Ramos (cell line): ENCODE results near the gene KLHL1.

ENCODE experiments used
- in situ Hi-C: fragments of 300-500 bp; cut with MboI; formaldehyde crosslinking; loops from one replicate; pipeline ENCODE4 v1.14.3; 2022; ENCODE audit warnings: low sequenced_read_pairs; ENCODE audit not compliant: unreplicated experiment

KLHL1 gene

GRCh38 chr13:70023516-70023915 lies 84.7 kb downstream of the KLHL1 start:
- in situ Hi-C loops, result no loop called here

- in situ Hi-C loops, result no loop called here
These were observed 85.6 kb downstream of the KLHL1 start for GRCh38 chr13:70022646-70023045.

GRCh38 chr13:70016116-70016515 lies 92.1 kb downstream of the KLHL1 start:
- in situ Hi-C loops, result no loop called here

GRCh38 chr13:70014337-70014736 lies 93.9 kb downstream of the KLHL1 start:
- in situ Hi-C loops, result no loop called here

DNA sequence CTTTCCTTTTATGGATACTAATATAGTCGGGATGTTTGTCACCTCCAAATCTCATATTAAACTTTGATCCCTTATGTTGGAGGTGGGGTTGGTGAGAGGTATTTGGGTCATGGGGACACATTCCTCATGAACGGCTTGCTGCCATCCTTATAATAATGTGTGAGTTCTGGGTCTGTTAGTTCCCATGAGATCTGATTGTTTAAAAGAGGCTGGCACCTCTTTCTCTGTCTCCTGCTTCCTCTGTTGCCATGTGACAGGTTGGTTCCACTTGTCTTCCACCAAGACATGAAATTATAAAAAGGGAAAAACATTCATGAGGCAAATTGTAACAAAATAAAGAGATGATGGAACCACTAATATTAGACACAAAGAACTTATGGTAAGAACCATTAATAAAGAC lies 108.4 kb downstream of the KLHL1 start:
- in situ Hi-C loops, result no loop called here

DNA sequence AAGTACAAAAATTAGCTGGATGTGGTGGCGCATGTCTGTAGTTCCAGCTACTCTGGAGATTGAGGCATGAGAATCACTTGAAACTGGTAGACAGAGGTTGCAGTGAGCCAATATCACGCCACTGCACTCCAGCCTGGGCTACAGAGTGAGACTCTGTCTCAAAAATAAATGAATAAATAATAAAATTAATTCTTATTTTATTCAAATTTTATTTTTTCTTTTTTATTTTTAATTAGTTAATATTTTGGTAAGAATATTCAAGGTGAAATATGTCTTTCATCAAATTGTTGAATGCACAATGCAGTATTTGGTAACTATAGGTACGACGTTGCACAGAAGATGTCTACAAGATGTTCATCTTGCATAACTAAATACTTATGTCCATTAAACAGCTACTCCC lies 111.2 kb downstream of the KLHL1 start:
- in situ Hi-C loops, result no loop called here

DNA sequence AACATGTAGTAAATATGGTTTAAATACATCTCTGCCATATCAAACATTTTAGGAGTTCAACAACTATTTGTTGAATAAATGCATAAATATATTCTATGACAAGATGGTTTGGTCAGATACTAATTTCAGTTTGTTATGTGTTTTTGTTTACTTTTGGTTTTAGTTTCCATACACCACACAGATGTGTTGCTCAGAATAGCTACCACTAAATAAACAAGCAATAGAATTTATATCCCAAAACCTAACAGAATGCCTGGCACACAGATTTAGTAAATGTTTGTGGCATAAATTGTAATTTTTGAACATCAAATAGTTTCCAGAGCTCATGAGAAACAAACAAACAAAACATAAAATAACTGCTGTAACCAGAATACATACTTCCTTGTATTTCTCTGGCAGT lies 127.5 kb downstream of the KLHL1 start:
- in situ Hi-C loops, result no loop called here

- in situ Hi-C loops, result no loop called here
These were observed 132.8 kb downstream of the KLHL1 start for GRCh38 chr13:69975496-69975895.

- in situ Hi-C loops, result no loop called here
These were observed 137.7 kb downstream of the KLHL1 start for GRCh38 chr13:69970520-69970919.

- in situ Hi-C loops, result no loop called here
These were observed 149.2 kb downstream of the KLHL1 start for GRCh38 chr13:69959046-69959445.

DNA sequence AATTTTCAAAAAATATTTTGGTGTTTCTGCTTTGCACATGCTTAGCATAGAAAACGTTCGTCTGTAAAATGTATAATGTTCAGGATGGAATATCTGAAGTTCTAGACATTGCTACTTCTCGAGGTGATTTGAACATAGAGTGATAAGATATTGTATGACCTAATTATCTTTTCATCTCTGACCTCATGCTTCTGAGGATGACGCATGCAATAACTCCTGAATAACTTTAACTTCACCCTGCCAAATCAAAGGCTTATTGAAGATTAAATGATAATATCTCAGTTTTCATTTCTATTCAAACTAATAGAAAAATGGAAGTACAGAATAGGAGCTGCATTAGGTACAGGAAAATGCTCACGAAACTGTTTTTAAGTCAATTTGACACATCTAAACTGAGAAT lies 151.4 kb downstream of the KLHL1 start:
- in situ Hi-C loops, result no loop called here

DNA sequence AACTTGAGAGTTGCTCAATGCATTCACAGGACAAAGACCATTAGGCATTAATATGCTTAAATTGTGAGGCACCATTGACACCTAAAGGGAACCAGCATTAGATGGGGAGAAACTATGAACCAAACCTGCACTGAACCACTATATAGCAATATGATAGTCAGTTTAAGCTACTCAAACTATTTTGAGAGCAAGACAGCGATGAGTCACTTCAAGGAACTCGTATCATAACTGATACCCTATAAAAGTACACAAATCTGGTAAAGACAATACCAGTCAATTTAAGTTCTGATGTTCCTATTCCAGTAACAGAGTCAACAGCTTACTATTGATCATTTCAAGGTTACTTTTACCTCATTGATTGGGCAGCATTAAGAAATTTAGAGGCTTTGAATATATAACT lies 151.9 kb downstream of the KLHL1 start:
- in situ Hi-C loops, result no loop called here

GRCh38 chr13:69955271-69955670 lies 153.0 kb downstream of the KLHL1 start:
- in situ Hi-C loops, result no loop called here

DNA sequence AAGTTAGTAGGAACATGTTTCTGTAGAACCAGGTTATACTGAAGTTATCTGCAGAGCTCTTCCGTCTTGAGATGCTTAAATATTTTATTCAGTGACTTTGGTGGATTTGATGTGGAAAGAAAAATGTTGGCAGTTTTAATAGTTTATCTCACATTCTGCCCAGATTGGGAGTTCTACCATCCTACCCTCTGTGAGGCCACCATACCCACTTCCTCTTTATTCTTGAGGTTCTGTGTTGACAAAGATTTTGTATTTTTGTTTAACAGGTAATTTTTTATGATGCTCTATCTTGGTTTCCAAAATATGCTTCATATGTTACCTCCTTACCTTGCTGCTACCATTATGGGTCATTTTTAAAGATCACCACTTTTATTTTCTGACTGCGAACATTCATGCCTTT lies 156.8 kb downstream of the KLHL1 start:
- in situ Hi-C loops, result no loop called here

DNA sequence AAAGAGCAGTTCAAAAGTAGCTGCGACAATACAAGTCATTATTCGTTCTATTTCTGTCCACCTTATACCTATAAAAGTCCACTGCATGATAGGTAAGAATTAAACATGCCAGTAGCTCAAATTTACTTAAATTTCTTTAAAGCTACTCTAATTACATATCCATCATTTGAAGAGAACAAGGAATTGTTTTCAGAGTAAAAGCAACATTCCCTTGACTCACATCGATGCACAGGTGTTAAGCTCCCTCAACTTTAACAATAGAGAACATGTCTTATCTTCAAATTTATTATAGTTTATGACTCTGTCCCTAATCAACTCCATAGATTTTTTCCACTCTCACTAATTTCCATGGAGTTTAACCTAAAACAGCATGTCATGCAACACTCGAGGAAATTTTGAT lies 158.1 kb downstream of the KLHL1 start:
- in situ Hi-C loops, result no loop called here

GRCh38 chr13:69948016-69948415 lies 160.2 kb downstream of the KLHL1 start:
- in situ Hi-C loops, result no loop called here

- in situ Hi-C loops, result no loop called here
These were observed 160.7 kb downstream of the KLHL1 start for GRCh38 chr13:69947582-69947981.

DNA sequence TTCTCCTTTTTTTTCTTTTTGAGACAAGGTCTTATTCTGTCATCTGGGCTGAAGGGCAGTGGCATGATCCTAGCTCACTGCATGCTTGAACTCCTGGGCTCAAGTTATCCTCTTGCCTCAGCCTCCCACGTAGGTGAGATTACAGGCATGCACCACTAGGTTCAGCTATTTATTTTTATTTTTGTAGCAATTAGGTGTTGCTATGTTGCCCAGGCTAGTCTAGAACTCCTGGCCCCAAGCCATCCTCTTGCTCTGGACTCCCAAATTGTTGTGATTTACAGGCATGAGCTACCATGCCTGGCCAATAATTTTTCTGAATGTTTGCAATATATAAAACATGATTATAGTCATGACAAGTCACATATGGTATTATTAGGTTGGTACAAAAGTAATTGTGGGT lies 161.7 kb downstream of the KLHL1 start:
- in situ Hi-C loops, result no loop called here

DNA sequence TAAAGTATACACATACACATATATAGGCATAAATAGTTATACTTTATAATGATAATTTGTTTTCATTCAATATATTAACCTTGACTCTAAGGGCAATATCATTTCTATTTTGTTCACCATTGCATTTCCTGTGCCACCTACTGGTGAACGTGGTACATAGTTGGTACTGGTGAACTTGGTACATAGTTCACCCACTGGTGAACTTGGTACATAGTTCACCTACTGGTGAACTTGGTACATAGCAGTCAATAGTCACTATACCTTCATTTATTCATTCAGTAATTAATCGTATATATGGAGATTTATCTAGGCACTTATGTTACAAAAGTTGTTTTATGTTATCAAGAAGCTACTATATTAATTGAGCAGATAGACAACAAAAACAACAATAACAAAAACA lies 173.2 kb downstream of the KLHL1 start:
- in situ Hi-C loops, result no loop called here

DNA sequence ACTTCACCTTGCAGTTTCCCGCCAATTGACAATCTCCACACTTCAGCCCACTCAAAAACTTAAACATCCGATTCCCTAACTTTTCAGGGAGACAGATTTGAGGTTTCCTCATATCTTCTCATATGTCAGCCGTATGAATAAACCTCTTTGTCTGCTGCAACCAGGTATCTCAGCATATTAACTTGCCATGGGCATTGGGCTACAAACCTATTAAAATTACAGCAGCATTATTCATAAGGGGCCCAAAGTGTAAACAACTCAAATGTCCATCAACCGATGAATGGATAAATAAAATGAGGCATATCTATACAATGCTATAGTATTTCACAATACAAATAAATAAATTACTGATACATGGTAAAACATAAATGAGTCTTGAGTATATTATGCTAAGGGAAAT lies 180.0 kb downstream of the KLHL1 start:
- in situ Hi-C loops, result no loop called here

GRCh38 chr13:69921156-69921555 lies 187.1 kb downstream of the KLHL1 start:
- in situ Hi-C loops, result no loop called here

- in situ Hi-C loops, result no loop called here
These were observed 195.6 kb downstream of the KLHL1 start for GRCh38 chr13:69912630-69913029.

GRCh38 chr13:69910800-69911199 lies 197.5 kb downstream of the KLHL1 start:
- in situ Hi-C loops, result no loop called here
